Esophagus squamous epithelium (tissue), 4 donors: Measurements from ENCODE around the gene NDUFS3.
"Not testable (repeated sequence)": the region's sequence is repeated elsewhere in the genome, so short reads cannot be mapped to it uniquely, and the experiment has no call there.

ENCODE experiments used
- CTCF ChIP-seq, 6 experiments: fragments of 450-650 bp in 4 of 6; fragments of 200-600 bp in 2 of 6; sonication (generic) in 2 of 6; IDR thresholded peaks; one replicate each; pipeline ENCODE4 v1.5.1; 2016 to 2019; ENCODE audit warnings: antibody characterized with exemption in 6 of 6, mild to moderate bottlenecking in 4 of 6, moderate library complexity in 4 of 6
- POLR2A ChIP-seq, 4 donors: fragments of 450-650 bp; IDR thresholded peaks; one replicate each; pipeline ENCODE4 v1.6.1; 2017; ENCODE audit warnings: antibody characterized with exemption in 4 of 4, mild to moderate bottlenecking in 4 of 4, moderate library complexity in 3 of 4

- TF ChIP-seq POLR2A, CTCF (IDR thresholded peaks at IDR 0.05): not testable (repeated sequence)
Observed at GRCh38 chr11:47564366-47564765, 14.5 kb upstream of the NDUFS3 start.
